ENCODE data around the gene POR.

The POR gene

GRCh38 chr7:75979759-75980429, 64.9 kb downstream of the POR start:
- no peak for DNase-seq (ENCODE audit: low read depth in 3 of 3)

GRCh38 chr7:75980430-75981202, 65.7 kb downstream of the POR start:
- DNase-seq (ENCODE audit: low read depth in 3 of 3), result no peak

- DNase-seq (ENCODE audit: low read depth in 3 of 3), result no peak
Measured at GRCh38 chr7:75981203-75981452, 66.2 kb downstream of the POR start.

- DNase-seq (ENCODE audit: low read depth in 3 of 3), result no peak
Measured at GRCh38 chr7:75981453-75982305, 66.7 kb downstream of the POR start.

- DNase-seq (ENCODE audit: low read depth in 3 of 3), result no peak
Measured at GRCh38 chr7:75982306-75983064, 67.5 kb downstream of the POR start.

- DNase-seq (ENCODE audit: low read depth in 3 of 3), result no peak
Measured at GRCh38 chr7:75983471-75984129, 68.6 kb downstream of the POR start.

GRCh38 chr7:75984130-75985008, 69.4 kb downstream of the POR start:
- no peak for DNase-seq (ENCODE audit: low read depth in 3 of 3)

- no peak for DNase-seq (ENCODE audit: low read depth in 3 of 3)
Measured at GRCh38 chr7:75985009-75985517, 70.1 kb downstream of the POR start.

GRCh38 chr7:75985518-75986146, 70.7 kb downstream of the POR start:
- no peak for DNase-seq (ENCODE audit: low read depth in 3 of 3)

- DNase-seq (ENCODE audit: low read depth in 3 of 3), result no peak
Measured at GRCh38 chr7:75986147-75986781, 71.3 kb downstream of the POR start.

GRCh38 chr7:75987026-75987804, 72.3 kb downstream of the POR start:
- no peak for DNase-seq (ENCODE audit: low read depth in 3 of 3)

GRCh38 chr7:75987805-75988567, 73.0 kb downstream of the POR start:
- DNase-seq (ENCODE audit: low read depth in 3 of 3), result no peak

GRCh38 chr7:75988568-75989499, 73.9 kb downstream of the POR start:
- DNase-seq (ENCODE audit: low read depth in 3 of 3), result no peak

- no peak for DNase-seq (ENCODE audit: low read depth in 3 of 3)
Measured at GRCh38 chr7:75989500-75990388, 74.8 kb downstream of the POR start.

- DNase-seq (ENCODE audit: low read depth in 3 of 3), result no peak
Measured at GRCh38 chr7:75991531-75992082, 76.7 kb downstream of the POR start.
